Fibroblast of mammary gland (primary cell): ENCODE data around the gene DCC.

Experiments used
- DNase-seq: peaks from one replicate; pipeline ENCODE4 v3.0.0-alpha.2; 2010; ENCODE audit warnings: low read depth
- H3K4me3 ChIP-seq: 2 replicates; pipeline ENCODE4 v1.5.1; 2011; ENCODE audit warnings: low read depth, mild to moderate bottlenecking, low read length, moderate library complexity; ENCODE audit not compliant: control insufficient read depth
- TF ChIP-seq, protein P1 (sequence below): conservative IDR thresholded peaks from 2 replicates; pipeline ENCODE4 v1.5.1; 2011; ENCODE audit warnings: low read depth, low read length, inconsistent platforms; ENCODE audit not compliant: control insufficient read depth, insufficient read depth

Gene DCC

DNA sequence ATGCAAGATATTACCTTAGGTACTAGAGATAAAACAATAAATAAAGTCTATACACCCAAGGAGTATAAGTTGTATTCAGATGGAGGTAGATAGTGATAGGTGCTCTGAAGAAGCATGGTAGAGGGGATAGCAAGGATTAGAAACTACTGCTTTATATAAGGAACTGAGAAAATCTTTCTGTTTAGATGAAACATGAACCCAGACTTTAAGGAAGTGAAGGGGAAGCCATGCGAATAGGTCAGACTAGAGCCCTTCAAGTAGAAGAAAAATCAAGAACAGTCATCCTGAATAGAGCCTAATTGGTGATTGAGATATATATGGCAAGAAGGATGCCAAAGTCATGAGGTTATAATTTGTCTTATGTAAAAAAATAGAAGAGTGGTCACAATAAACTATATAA is 984.4 kb downstream of the DCC start:
- H3K4me3 ChIP-seq = no peak overlapping the region
- TF ChIP-seq, protein P1, sequence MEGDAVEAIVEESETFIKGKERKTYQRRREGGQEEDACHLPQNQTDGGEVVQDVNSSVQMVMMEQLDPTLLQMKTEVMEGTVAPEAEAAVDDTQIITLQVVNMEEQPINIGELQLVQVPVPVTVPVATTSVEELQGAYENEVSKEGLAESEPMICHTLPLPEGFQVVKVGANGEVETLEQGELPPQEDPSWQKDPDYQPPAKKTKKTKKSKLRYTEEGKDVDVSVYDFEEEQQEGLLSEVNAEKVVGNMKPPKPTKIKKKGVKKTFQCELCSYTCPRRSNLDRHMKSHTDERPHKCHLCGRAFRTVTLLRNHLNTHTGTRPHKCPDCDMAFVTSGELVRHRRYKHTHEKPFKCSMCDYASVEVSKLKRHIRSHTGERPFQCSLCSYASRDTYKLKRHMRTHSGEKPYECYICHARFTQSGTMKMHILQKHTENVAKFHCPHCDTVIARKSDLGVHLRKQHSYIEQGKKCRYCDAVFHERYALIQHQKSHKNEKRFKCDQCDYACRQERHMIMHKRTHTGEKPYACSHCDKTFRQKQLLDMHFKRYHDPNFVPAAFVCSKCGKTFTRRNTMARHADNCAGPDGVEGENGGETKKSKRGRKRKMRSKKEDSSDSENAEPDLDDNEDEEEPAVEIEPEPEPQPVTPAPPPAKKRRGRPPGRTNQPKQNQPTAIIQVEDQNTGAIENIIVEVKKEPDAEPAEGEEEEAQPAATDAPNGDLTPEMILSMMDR = no peak
- no peak for DNase-seq

DNA sequence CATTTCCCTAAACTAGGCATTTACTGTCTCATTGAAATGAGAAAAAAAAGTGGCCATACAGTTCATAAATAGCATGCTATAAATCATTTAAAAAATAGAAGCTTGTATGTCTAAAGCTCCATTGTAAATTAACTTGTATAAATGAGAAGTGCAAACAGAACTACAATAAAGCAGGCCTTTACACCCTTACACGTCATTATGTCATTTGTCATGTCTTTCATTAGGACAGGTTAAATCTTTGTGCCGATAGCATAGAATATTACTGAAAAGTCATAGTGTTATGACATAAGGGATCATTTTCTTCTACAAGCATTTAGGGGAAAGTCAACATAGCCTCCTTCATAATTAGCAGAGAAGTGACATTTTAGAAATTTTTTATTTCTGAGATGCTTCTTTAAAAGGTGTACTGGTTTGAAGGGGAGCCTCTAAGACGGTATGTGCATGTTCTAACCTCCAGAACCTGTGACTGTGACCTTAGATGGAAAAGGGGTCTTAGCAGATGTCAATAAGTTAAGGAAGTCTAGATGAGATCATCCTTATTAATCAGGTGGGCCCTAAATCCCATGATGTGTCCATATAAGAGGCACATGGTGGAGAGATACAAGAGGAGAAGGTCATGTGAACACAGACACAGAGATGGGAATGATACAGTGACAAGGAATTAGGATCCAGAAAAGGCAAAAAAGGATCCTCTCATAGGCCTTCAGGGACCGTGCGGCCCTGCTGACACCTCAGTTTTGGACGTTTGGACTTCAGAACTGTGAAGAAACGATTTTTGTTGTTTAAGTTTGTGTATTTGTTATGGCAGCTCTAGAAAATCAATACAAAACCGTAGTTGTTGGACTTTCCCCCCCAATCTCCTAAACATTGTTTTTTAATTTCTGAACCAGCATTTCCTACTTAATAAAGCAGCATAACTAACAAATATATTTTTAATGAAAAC is 1020.8 kb downstream of the DCC start:
- DNase-seq = no peak
- TF ChIP-seq, protein P1 = no peak
- no peak overlapping the region for H3K4me3 ChIP-seq

DNA sequence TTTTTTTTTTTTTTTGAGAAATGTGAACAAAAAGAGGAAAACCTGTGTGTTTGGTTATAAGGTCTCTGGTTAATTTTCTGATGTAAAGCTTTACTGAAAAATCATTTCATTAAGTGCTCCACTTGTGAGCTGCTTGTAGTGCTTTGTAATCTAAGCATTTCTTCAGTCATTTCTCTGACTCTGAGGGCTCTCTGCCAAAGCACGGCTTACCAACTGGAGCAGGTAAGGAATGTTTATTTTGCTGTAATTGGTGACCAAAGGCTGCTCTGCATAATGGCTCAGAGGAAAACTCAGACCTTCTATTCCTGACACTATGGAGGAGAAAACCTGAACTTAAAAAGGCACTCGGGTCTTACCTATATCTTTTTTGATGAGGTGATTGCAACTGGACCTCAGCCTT is 1035.6 kb downstream of the DCC start:
- TF ChIP-seq, protein P1 = no peak
- DNase-seq = no peak
- no peak overlapping the region for H3K4me3 ChIP-seq

DNA sequence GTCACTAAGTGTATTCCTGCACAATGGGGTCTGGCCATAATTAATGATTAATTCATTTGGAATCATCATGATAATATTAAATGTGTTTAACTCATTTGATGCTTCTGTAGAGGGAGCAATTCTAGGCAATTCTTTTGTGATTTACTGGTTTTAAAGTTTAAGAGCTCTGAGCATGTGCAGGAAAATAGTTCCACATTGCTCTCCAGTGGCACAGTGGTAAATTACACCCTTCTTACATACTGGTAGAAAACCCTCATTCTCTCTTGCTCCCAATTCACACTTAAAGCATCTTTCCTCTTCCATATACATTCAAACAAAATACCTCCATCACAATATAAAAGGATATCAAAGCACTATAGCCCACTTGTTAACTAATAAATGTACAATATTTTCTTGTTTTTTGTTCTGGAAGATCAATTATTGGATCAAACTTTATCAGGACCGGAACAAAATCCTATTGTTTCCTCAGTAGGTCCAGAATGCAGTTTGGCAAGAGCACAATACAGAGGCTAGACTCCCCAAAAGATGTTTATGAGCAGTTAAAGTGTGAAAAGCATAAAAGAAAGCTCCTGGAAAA is 1040.2 kb downstream of the DCC start:
- peak; percentile 44 for DNase-seq
- TF ChIP-seq, protein P1 = peak; percentile 40
- H3K4me3 ChIP-seq = no peak overlapping the region

DNA sequence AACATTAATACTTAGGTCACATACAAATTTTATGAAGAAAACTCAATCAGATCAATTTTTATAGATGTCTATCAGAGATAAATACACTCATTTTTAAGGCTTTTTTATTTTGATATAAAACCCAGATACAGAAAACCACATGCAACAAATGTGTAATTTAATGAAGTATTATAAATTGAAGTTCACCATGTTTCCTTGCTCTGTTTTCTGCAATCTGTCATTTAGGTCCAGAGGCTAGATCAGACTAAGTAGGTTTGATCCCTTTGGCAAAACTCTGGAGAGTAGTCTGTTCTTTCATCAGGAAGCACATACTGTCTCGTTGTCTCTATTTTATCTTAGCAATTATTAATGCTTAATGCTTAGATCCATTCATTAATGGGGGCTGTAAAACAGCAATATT is 1042.9 kb downstream of the DCC start:
- TF ChIP-seq, protein P1 = no peak
- no peak overlapping the region for H3K4me3 ChIP-seq
- no peak for DNase-seq

DNA sequence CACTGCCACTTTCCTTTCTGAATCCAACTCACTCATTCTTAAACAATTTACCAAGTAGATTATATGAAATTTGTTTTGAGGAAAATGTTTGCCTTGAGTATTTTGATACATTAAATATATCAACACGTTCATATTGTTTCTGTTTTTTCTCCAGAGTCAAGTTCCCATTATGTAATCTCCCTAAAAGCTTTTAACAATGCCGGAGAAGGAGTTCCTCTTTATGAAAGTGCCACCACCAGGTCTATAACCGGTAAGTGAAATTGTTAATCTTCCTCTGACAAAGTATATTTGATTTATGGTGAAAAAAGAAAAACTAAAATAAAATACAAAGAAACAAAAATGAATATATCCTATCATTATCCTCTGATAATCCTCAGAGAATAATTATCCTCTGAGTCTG is 1045.9 kb downstream of the DCC start:
- H3K4me3 ChIP-seq = no peak overlapping the region
- DNase-seq = no peak
- TF ChIP-seq, protein P1 = no peak
